ENCODE data around the gene AVEN.

DNA sequence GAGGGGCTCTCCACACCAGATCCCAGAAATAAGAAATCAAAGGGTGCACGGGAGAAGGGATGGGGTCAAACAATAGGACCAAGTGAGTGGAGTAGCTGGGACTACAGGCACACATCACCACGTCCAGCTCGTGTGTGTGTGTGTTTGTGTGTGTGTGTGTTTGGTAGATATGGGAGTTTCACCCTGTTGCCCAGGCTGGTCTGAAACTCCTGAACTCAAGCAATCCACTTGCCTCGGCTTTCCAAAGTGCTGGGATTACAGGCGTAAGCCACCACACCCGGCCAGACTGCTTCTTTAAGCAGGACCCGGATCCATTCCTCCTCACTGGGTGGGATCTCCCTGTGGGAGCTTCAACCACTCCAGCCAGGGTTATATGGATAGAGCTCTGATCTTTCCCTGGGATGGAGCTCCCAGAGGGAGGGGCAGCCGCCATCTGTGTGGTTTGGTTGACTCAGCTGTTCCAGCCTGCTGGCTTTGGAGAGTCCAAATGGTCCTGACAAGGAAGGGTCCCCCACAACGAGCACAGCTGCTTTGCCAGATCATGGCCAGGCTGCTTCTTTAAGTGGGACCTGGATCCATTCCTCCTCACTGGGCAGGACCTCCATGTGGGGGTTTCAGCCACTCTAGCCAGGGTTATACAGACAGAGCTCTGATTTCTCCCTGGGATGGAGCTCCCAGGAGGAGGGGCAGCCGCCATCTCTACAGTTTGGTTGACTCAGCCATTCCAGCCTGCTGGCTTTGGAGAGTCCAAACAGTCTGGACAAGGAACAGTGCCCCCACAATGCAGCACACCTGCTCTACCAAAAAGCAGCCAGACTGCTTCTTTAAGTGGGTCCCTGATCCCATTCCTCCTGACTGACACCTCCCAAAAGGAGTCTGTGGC lies 9.1 kb upstream of the AVEN start:
- no peak for TF ChIP-seq CTCF (conservative IDR thresholded peaks at IDR 0.05; ENCODE audit: low read depth in 2 of 2)
- TF ChIP-seq EZH2phosphoT487 (IDR thresholded peaks at IDR 0.05; ENCODE audit: unreplicated experiment) = no peak
- TF ChIP-seq NANOG (IDR thresholded peaks at IDR 0.05; ENCODE audit: borderline replicate concordance) = no peak
- TF ChIP-seq EZH2 (IDR thresholded peaks at IDR 0.05; ENCODE audit: low read depth, unreplicated experiment) = no peak
- TF ChIP-seq ZNF331 (CRISPR knock-in tag; IDR thresholded peaks at IDR 0.05; ENCODE audit: low read depth) = no peak
- TF ChIP-seq, protein P1, sequence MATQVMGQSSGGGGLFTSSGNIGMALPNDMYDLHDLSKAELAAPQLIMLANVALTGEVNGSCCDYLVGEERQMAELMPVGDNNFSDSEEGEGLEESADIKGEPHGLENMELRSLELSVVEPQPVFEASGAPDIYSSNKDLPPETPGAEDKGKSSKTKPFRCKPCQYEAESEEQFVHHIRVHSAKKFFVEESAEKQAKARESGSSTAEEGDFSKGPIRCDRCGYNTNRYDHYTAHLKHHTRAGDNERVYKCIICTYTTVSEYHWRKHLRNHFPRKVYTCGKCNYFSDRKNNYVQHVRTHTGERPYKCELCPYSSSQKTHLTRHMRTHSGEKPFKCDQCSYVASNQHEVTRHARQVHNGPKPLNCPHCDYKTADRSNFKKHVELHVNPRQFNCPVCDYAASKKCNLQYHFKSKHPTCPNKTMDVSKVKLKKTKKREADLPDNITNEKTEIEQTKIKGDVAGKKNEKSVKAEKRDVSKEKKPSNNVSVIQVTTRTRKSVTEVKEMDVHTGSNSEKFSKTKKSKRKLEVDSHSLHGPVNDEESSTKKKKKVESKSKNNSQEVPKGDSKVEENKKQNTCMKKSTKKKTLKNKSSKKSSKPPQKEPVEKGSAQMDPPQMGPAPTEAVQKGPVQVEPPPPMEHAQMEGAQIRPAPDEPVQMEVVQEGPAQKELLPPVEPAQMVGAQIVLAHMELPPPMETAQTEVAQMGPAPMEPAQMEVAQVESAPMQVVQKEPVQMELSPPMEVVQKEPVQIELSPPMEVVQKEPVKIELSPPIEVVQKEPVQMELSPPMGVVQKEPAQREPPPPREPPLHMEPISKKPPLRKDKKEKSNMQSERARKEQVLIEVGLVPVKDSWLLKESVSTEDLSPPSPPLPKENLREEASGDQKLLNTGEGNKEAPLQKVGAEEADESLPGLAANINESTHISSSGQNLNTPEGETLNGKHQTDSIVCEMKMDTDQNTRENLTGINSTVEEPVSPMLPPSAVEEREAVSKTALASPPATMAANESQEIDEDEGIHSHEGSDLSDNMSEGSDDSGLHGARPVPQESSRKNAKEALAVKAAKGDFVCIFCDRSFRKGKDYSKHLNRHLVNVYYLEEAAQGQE (IDR thresholded peaks at IDR 0.05; ENCODE audit: unreplicated experiment) = no peak
- TF ChIP-seq POLR2AphosphoS5 (IDR thresholded peaks at IDR 0.05; ENCODE audit: low read depth) = no peak
- TF ChIP-seq CREB1 (CRISPR knock-in tag; IDR thresholded peaks at IDR 0.05; ENCODE audit: low read depth) = no peak
- TF ChIP-seq, protein P2, sequence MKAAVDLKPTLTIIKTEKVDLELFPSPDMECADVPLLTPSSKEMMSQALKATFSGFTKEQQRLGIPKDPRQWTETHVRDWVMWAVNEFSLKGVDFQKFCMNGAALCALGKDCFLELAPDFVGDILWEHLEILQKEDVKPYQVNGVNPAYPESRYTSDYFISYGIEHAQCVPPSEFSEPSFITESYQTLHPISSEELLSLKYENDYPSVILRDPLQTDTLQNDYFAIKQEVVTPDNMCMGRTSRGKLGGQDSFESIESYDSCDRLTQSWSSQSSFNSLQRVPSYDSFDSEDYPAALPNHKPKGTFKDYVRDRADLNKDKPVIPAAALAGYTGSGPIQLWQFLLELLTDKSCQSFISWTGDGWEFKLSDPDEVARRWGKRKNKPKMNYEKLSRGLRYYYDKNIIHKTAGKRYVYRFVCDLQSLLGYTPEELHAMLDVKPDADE (IDR thresholded peaks at IDR 0.05) = no peak
- TF ChIP-seq JUNB (IDR thresholded peaks at IDR 0.05; ENCODE audit: unreplicated experiment) = no peak
- TF ChIP-seq STAT1 (IDR thresholded peaks at IDR 0.05; ENCODE audit: unreplicated experiment) = no peak
- no peak for TF ChIP-seq ZNF114 (CRISPR knock-in tag; IDR thresholded peaks at IDR 0.05)
- TF ChIP-seq, protein P3, sequence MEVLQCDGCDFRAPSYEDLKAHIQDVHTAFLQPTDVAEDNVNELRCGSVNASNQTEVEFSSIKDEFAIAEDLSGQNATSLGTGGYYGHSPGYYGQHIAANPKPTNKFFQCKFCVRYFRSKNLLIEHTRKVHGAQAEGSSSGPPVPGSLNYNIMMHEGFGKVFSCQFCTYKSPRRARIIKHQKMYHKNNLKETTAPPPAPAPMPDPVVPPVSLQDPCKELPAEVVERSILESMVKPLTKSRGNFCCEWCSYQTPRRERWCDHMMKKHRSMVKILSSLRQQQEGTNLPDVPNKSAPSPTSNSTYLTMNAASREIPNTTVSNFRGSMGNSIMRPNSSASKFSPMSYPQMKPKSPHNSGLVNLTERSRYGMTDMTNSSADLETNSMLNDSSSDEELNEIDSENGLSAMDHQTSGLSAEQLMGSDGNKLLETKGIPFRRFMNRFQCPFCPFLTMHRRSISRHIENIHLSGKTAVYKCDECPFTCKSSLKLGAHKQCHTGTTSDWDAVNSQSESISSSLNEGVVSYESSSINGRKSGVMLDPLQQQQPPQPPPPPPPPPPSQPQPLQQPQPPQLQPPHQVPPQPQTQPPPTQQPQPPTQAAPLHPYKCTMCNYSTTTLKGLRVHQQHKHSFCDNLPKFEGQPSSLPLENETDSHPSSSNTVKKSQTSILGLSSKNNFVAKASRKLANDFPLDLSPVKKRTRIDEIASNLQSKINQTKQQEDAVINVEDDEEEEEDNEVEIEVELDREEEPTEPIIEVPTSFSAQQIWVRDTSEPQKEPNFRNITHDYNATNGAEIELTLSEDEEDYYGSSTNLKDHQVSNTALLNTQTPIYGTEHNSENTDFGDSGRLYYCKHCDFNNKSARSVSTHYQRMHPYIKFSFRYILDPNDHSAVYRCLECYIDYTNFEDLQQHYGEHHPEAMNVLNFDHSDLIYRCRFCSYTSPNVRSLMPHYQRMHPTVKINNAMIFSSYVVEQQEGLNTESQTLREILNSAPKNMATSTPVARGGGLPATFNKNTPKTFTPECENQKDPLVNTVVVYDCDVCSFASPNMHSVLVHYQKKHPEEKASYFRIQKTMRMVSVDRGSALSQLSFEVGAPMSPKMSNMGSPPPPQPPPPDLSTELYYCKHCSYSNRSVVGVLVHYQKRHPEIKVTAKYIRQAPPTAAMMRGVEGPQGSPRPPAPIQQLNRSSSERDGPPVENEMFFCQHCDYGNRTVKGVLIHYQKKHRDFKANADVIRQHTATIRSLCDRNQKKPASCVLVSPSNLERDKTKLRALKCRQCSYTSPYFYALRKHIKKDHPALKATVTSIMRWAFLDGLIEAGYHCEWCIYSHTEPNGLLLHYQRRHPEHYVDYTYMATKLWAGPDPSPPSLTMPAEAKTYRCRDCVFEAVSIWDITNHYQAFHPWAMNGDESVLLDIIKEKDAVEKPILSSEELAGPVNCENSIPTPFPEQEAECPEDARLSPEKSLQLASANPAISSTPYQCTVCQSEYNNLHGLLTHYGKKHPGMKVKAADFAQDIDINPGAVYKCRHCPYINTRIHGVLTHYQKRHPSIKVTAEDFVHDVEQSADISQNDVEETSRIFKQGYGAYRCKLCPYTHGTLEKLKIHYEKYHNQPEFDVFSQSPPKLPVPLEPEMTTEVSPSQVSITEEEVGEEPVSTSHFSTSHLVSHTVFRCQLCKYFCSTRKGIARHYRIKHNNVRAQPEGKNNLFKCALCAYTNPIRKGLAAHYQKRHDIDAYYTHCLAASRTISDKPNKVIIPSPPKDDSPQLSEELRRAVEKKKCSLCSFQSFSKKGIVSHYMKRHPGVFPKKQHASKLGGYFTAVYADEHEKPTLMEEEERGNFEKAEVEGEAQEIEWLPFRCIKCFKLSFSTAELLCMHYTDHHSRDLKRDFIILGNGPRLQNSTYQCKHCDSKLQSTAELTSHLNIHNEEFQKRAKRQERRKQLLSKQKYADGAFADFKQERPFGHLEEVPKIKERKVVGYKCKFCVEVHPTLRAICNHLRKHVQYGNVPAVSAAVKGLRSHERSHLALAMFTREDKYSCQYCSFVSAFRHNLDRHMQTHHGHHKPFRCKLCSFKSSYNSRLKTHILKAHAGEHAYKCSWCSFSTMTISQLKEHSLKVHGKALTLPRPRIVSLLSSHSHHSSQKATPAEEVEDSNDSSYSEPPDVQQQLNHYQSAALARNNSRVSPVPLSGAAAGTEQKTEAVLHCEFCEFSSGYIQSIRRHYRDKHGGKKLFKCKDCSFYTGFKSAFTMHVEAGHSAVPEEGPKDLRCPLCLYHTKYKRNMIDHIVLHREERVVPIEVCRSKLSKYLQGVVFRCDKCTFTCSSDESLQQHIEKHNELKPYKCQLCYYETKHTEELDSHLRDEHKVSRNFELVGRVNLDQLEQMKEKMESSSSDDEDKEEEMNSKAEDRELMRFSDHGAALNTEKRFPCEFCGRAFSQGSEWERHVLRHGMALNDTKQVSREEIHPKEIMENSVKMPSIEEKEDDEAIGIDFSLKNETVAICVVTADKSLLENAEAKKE (CRISPR knock-in tag; IDR thresholded peaks at IDR 0.05) = no peak

All from GM23338 (cell line).